HT1080 (cell line): Measurements from ENCODE around the gene OPCML. TPM values are rescaled to one million over a fixed set of nuclear protein-coding genes. Genes with fewer than 3 reads are reported as not detected.
"Not testable (repeated sequence)": the region's sequence is repeated elsewhere in the genome, so short reads cannot be mapped to it uniquely, and the experiment has no call there.

ENCODE experiments used
- DNase-seq: peaks from one replicate; pipeline ENCODE4 v3.0.0-alpha.2; 2015; ENCODE audit warnings: low read depth
- small RNA-seq: library from RNA; depleted of rRNA; stranded (forward); fragments of <200 nt; gene quantifications from one replicate; pipeline ENCODE3, GENCODE V24; 2014
- total RNA-seq: library from RNA; depleted of rRNA; stranded (reverse); fragments of >200 nt; shearing (Covaris generic); gene quantifications from 2 replicates; pipeline ENCODE4 v1.2.3, GENCODE V29; 2014

OPCML gene
- total RNA-seq, 1 experiment from 2014 or later = 0.13 TPM

- DNase-seq = no peak
Measured at GRCh38 chr11:132405728-132406127, 1126.6 kb downstream of the OPCML start.

DNA sequence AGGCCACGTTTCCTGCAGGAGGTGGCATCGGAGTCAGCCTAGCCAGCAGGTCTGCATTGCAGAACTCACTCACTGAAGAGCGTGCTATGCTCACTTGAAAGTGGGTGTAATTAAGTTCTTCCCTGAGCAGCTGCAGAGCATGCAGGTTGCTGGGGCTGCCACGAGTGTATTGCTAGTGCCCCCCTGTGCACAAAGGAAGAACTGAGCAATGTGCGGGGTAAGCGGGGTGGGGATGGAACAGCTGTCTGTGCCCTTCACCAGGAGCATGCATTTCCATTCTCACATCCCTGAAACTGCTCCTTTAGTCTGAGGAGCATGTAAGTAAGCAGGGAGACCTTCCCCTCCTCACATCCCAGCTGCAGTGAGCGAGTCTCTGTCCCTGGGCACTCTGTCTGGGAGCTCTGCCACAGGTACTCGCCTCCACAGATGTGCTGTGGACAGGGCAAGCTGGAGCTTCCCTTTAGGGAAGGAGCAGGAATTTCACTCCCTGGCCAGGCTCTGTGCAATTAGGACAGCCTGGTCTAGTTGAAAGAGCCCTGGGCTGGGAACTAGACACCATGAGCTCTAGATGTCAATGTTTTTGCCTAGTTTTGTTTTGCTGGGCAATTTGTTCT lies 1130.1 kb downstream of the OPCML start:
- peak; percentile 79 for DNase-seq

- no peak for DNase-seq
Measured at GRCh38 chr11:132396318-132396717, 1136.0 kb downstream of the OPCML start.

- no peak for DNase-seq
Measured at GRCh38 chr11:132395434-132395833, 1136.9 kb downstream of the OPCML start.

GRCh38 chr11:132379540-132379939 lies 1152.8 kb downstream of the OPCML start:
- DNase-seq = no peak

- no peak for DNase-seq
Measured at GRCh38 chr11:132373405-132374143, 1158.7 kb downstream of the OPCML start.

DNA sequence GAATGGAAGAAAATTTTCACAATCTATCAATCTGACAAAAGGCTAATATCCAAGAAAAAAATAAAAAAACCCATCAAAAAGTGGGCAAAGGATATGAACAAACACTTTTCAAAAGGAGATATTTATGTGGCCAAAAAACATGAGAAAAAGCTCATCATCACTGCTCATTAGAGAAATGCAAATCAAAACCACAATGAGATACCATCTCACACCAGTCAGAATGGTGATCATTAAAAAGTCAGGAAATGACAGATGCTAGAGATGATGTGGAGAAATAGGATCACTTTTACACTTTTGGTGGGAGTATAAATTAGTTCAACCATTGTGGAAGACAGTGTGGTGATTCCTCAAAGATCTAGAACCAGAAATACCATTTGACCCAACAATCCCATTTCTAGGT lies 1162.2 kb downstream of the OPCML start:
- DNase-seq = not testable (repeated sequence)

GRCh38 chr11:132367293-132367692 lies 1165.0 kb downstream of the OPCML start:
- DNase-seq = no peak

- DNase-seq = peak; percentile 51
Measured at GRCh38 chr11:132365650-132366049, 1166.7 kb downstream of the OPCML start.

Small RNAs within 50 kb of the gene (small RNA-seq; reads per million reads assigned to genes)
- gene RF00026 = not detected
